Gastroesophageal sphincter (tissue), 3 donors: ENCODE measurements around the gene PTPRE.

Source experiments
- CTCF ChIP-seq, 4 experiments: fragments of 200-600 bp in 2 of 4; fragments of 450-650 bp in 2 of 4; sonication (generic) in 1 of 4; IDR thresholded peaks; one replicate each; pipeline ENCODE4 v1.5.1; 2017 to 2019; ENCODE audit warnings: antibody characterized with exemption in 4 of 4, mild to moderate bottlenecking in 2 of 4, moderate library complexity in 2 of 4
- EP300 ChIP-seq: sonication (generic); formaldehyde crosslinking; IDR thresholded peaks from one replicate; pipeline ENCODE4 v1.6.1; 2017; ENCODE audit warnings: antibody characterized with exemption, mild to moderate bottlenecking
- POLR2A ChIP-seq, 2 donors: fragments of 450-650 bp; IDR thresholded peaks; one replicate each; pipeline ENCODE4 v1.6.1; 2017; ENCODE audit warnings: antibody characterized with exemption in 2 of 2, mild to moderate bottlenecking in 2 of 2, moderate library complexity in 1 of 2
- POLR2AphosphoS5 ChIP-seq: sonication (generic); formaldehyde crosslinking; IDR thresholded peaks from one replicate; pipeline ENCODE4 v1.6.1; 2017; ENCODE audit warnings: antibody characterized with exemption

- TF ChIP-seq CTCF (IDR thresholded peaks at IDR 0.05) (no peak), POLR2AphosphoS5 (no peak), POLR2A (IDR thresholded peaks at IDR 0.05) (no peak), EP300 (no peak)
These were observed 180.4 kb downstream of the PTPRE start for GRCh38 chr10:128087146-128087883.
